Epithelial cell of alveolus of lung (primary cell): ENCODE measurements around the gene SLC25A10. TPM values are rescaled to one million over a fixed set of nuclear protein-coding genes. Genes with fewer than 3 reads are reported as not detected.

Experiments
- total RNA-seq: library from RNA; depleted of rRNA; stranded (reverse); fragments of >200 nt; gene quantifications from 2 replicates; pipeline ENCODE4 v1.2.1, GENCODE V29; 2015

Gene SLC25A10, protein sequence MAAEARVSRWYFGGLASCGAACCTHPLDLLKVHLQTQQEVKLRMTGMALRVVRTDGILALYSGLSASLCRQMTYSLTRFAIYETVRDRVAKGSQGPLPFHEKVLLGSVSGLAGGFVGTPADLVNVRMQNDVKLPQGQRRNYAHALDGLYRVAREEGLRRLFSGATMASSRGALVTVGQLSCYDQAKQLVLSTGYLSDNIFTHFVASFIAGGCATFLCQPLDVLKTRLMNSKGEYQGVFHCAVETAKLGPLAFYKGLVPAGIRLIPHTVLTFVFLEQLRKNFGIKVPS
- 15.3 and 22.8 TPM in 2 replicates for total RNA-seq

DNA sequence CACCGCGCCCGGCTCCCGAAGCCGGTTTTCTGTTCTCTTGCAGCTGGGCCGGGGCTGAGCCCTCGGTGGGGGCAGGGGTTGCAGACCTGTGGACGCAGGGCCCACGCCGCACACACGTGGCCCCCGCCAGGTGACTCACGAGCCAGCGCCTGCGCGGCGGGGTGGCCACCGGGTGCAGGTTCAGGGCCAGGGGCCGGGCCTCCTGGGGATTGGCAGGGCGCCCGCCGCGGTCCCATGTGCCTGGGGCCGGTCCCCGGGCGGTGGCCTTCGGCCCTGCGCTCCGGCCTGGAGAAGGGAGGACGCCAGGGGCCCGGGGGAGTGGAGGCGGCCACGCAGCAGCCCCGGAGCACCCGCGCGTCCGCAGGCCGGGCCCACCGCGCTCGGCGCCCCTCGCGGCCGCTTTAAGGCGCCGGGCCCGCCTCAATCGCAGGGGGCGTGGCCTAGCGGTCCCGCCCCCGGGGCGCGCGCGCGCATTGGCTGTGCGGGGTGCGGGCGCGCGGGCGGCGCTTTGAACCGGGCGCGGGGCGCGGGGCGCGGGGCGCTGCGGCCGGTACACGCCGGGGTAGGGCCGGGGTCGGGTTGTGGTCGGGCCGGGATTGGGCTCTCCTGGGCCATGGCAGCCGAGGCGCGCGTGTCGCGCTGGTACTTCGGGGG is at the start of gene SLC25A10:
Gene SLC25A10, plus strand, starts transcription at position 471 of the 654 bp plus-strand sequence. Its CDS starts 143 bp downstream, at position 614.

DNA sequence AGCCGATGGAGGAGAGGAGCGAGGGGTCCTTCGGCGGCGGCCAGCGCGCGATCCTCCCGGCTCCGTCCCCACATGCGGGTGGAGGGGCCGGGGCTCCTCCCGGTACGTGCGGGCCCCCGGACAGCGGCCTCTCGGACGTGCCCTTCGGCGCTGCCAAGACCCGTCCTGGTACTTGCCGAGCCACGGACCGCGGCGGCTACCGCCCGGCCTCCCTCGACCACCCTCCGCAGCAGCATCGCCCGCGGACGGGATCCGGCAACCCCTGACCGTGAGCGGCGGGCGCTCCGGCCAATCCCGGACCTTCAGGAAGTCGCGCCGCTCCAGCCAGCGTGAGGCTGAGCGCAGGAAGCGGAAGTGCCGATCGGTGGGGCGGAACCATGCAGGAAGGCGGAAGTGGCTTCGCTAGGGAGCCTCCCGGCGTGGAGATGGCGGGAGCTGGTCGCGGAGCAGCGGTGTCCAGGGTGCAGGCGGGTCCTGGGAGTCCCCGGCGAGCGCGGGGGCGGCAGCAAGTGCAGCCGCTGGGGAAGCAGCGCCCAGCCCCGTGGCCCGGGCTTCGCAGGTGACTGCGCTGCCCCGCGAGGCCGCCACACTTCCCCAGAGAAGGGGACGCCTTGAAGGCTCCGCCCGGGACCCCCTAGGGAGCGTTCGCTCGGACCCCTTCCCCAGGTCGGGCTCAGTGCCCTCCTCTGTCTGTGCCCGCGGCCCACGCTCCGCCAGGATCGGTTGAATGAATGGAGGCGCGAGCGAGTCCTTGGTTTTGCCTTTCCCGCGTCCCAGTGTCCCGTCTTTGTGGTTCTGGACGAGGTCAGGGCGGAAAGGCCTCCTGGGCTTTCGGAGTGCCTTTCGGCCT is 45.5 kb upstream of the SLC25A10 start, which contains the start of the genes CCDC137 and OXLD1:
Gene CCDC137, plus strand, starts transcription at position 396 of the 850 bp plus-strand sequence. Its CDS starts 30 bp downstream, at position 426.
Gene OXLD1, minus strand, starts transcription at position 264 of the 850 bp plus-strand sequence. Its CDS starts 28 bp downstream, at position 236.

DNA sequence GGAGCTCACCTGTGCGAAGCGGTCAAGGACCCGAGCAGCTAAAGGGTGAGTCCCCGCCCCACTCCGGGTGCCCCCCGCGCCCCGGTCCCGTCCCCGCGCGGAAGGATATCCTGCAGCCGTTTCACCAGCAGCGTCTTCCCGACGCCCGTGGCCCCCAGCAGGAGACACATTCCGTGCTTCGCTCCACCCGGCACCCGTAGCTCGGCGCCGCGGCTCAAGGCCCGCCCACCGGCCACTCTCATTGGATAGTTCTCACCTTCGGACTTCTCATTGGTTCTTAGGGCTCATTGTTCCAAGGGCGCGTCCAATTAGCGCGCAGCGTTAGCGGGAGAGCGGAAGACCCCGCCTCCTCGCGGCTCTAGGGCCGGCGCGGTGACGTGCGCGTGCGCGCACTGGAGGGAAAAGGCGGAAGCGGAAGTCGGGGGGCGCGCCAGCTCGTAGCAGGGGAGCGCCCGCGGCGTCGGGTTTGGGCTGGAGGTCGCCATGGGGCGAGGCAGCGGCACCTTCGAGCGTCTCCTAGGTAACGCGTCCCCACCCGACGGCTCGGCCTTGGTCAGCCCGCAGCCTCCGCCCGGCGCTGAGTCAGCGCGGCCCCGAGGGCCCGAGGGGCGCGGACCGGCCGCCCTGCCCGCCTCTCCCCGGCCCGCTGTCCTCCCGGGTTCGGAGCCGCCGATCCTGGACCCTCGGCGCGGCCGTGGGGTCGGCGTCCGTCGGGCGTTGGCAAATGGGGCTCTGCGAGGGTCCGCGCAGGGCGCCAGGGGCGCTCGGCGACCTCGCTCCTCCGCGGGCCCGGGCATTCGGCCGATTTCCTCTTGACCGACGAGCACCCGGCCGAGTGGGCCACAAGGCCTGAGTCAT is 28.3 kb upstream of the SLC25A10 start, which contains the start of the genes ARL16 and HGS:
Gene ARL16, minus strand, starts transcription at position 214 of the 858 bp plus-strand sequence. Its CDS starts 44 bp downstream, at position 170.
Gene HGS, plus strand, starts transcription at position 428 of the 858 bp plus-strand sequence. Its CDS starts 56 bp downstream, at position 484.

DNA sequence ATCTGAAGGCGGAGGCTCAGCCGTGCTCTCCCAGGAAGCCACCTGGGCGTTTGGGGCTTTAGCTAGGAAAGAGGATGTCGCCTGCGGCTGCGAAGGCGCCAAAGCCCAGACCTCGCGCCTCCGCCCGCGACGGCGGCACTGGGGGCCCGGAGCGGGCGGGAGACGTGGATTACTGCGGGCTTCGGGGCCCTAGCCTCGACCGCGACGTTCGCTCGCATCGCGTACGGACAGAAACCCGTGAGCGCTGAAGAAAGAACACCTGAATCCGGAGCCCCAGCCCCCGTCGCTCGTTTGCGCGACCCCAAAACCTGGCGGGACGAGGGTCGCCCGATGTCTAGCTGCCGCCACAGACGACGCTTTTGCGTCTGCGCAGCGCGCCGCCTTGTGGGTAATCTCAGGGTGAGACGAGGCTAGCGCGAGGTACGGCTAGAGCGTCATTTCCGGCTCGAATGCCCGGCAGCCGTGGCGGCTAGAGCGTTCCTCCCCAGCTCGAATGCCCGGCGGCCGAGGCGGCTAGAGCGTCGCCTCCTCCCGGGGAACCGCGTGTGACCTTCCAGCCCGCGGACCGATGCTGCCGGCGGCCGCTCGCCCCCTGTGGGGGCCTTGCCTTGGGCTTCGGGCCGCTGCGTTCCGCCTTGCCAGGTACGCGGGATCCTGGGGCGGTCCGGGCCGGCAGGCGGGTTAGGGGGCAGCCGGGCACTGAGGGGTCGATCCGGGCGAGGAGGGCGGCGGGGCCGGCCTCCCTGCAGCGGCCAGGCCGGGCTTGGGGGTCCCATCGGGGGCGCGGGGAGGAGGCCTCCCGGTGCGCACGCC is 8.9 kb upstream of the SLC25A10 start, which contains the start of gene MRPL12:
Gene MRPL12, plus strand, starts transcription at position 434 of the 813 bp plus-strand sequence. Its CDS starts 135 bp downstream, at position 569.

Other genes starting within 250 kb of the SLC25A10 start
- gene ACTG1, start 199.5 kb upstream of the SLC25A10 start, total RNA-seq, result 6,276 and 9,433 TPM in 2 replicates
- 0.39 and 1.1 TPM in 2 replicates for gene FSCN2, start 183.9 kb upstream of the SLC25A10 start, total RNA-seq
- gene FAAP100, start 159.9 kb upstream of the SLC25A10 start, total RNA-seq, result 21.3 and 34.4 TPM in 2 replicates
- 45.3 and 71.0 TPM in 2 replicates for gene NPLOC4, start 75.2 kb upstream of the SLC25A10 start, total RNA-seq
- gene TSPAN10, start 75.1 kb upstream of the SLC25A10 start, total RNA-seq, result 0.26 and 0.64 TPM in 2 replicates
- 1.4 TPM in 1 of 2 replicates, not detected in the other for gene PDE6G, start 55.7 kb upstream of the SLC25A10 start, total RNA-seq
- 40.5 and 54.7 TPM in 2 replicates for gene OXLD1, start 45.7 kb upstream of the SLC25A10 start, total RNA-seq
- 15.6 and 17.5 TPM in 2 replicates for gene CCDC137, start 45.5 kb upstream of the SLC25A10 start, total RNA-seq
- 39.3 and 59.9 TPM in 2 replicates for gene ARL16, start 28.5 kb upstream of the SLC25A10 start, total RNA-seq
- 72.2 and 89.6 TPM in 2 replicates for gene HGS, start 28.3 kb upstream of the SLC25A10 start, total RNA-seq
- gene MRPL12, start 8.9 kb upstream of the SLC25A10 start, total RNA-seq, result 46.4 and 93.5 TPM in 2 replicates
- gene GCGR, start 91.9 kb downstream of the SLC25A10 start, total RNA-seq, result not detected in 2 replicates
- 69.5 and 121 TPM in 2 replicates for gene MCRIP1, start 121.0 kb downstream of the SLC25A10 start, total RNA-seq
- gene PPP1R27, start 122.8 kb downstream of the SLC25A10 start, total RNA-seq, result not detected in 2 replicates
- 1,783 and 2,221 TPM in 2 replicates for gene P4HB, start 148.3 kb downstream of the SLC25A10 start, total RNA-seq
- gene ARHGDIA, start 159.1 kb downstream of the SLC25A10 start, total RNA-seq, result 143 and 305 TPM in 2 replicates
- 47.7 and 158 TPM in 2 replicates for gene ALYREF, start 179.3 kb downstream of the SLC25A10 start, total RNA-seq
- 147 and 313 TPM in 2 replicates for gene ANAPC11, start 179.4 kb downstream of the SLC25A10 start, total RNA-seq
- gene NPB, start 190.0 kb downstream of the SLC25A10 start, total RNA-seq, result 0.26 and 0.48 TPM in 2 replicates
- gene PCYT2, start 199.1 kb downstream of the SLC25A10 start, total RNA-seq, result 19.0 and 74.9 TPM in 2 replicates
- 11.1 and 20.7 TPM in 2 replicates for gene SIRT7, start 205.9 kb downstream of the SLC25A10 start, total RNA-seq
- 12.1 and 15.1 TPM in 2 replicates for gene MAFG, start 215.5 kb downstream of the SLC25A10 start, total RNA-seq
- 54.9 and 180 TPM in 2 replicates for gene PYCR1, start 225.0 kb downstream of the SLC25A10 start, total RNA-seq
- gene MYADML2, start 234.9 kb downstream of the SLC25A10 start, total RNA-seq, result not detected in 2 replicates
- gene NOTUM, start 248.9 kb downstream of the SLC25A10 start, total RNA-seq, result 0.13 and 0.48 TPM in 2 replicates